Muscle of arm (tissue), 12 donors: Measurements from ENCODE around the gene BCL2. TPM values are rescaled to one million over a fixed set of nuclear protein-coding genes. Genes with fewer than 3 reads are reported as not detected.

Source experiments
- DNase-seq: peaks from one replicate; pipeline ENCODE4 v3.0.0-alpha.2; 2013
- polyA plus RNA-seq, 12 donors: library from polyadenylated mRNA; unstranded; fragments of 120-200 nt; gene quantifications; one replicate each; pipeline ENCODE4 v1.2.1, GENCODE V29; 2013; ENCODE audit not compliant: insufficient read length in 12 of 12

The BCL2 gene
- polyA plus RNA-seq, 12 donors = 14.8 to 40.8 (median 19.9) TPM; not detected in 1

DNA sequence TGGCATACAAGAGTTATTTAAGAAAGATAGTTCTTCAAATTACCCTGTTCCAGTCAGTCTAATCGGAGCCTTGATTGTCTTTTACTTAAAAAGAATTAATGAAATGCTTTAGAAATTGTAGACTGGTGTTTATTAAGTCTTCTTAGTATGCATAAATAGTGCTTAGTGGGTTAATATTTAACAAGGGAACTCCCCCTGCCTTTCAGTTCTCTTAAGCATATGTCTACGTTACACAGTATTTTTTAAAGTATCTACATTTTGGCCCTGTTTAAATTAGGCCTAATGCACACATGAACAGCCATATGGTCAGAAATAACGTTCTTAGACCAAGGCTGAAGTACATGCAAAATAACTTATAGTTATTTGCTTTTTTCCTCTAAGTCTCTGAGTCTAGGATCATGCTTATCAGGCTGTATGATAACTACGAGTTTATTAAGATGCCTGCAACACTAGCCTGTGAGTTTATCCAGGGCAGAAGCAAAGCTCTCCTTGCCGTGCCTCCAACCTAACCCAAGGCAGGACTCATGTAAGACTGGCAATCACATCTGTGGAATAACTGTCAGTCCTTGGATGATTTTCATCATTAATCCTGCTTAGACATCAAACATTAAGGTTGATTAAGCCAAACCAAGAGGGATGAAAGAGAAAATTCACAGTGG, 6.7 kb downstream of the BCL2 start:
- no peak for DNase-seq

DNA sequence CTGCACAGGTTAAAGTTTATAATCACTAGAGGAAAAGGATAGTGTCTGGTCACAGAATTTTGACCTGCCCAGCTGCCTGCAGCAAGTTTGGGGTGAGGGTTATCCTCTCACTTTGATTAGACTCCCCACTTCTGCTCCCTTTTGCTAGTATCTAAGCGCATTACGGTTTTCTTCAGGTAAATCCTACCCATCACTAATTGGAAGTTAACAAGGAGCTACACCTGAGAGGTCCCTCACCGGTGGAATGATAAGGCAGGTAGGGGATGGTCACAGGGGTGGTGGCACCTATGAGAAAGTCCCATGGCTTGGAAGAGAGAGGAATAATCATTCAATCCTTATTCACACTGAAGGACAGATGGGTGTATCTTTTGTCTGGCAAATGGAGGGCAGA, 7.6 kb downstream of the BCL2 start:
- no peak for DNase-seq

DNA sequence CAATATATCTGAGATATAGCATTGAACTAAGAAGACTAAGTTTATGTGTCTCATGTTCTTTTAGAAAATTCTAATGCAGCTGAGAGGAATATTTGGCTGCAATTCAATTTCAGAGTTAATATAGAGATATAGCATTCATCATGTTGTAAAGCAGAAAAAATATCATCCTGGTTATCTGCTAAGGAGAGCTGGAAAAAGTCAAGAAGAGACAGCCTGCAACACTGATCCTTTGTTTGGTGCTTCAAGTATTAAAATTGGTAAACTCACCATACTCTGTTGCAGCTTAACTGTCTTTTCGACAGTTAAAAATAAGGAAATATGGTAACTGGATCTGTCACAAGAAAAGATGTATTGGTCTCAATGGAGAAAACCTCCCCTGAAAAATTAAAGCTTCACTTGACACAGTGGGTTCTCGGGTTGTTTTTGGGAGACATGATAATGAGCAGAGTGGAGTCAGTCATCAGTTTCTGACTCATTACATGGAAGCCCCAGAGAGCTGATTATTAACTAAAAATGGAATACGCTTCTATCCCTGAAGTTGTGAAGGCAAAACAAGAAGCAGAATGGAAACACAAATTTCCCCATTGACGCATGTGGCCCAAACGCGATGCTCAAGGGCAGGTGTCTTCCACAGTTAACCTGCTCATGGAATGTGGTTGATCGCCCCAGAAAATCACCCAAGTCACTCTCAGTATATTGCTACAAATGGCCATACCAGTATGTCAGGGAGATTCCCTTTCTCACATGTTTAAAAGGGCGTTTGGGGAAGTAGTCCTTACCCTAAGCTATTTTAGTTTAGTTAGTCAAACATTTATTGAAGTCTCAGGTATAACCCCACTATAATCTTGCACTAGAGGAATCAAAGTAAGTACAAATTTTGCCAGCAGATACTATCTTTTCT, 8.2 kb downstream of the BCL2 start:
- DNase-seq = no peak

DNA sequence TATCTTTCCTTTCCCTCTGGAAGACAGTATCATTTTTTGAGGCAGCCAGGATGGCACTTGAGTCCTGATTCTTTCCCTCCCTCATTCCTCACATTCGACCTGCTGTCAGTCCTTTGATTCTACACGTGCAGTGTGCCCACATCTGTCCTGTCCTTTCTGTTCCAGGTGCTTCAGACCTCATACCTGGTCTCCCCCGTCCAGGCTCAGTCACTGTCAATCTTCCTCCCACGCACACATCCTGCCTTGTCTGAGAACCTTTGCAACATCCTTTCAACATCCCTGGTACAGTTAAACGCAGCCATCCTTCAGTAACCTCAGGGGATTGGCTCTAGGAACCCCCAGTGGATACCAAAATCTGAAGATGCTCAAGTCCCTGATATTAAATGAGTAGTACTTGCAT, 10.1 kb downstream of the BCL2 start:
- DNase-seq = no peak

DNA sequence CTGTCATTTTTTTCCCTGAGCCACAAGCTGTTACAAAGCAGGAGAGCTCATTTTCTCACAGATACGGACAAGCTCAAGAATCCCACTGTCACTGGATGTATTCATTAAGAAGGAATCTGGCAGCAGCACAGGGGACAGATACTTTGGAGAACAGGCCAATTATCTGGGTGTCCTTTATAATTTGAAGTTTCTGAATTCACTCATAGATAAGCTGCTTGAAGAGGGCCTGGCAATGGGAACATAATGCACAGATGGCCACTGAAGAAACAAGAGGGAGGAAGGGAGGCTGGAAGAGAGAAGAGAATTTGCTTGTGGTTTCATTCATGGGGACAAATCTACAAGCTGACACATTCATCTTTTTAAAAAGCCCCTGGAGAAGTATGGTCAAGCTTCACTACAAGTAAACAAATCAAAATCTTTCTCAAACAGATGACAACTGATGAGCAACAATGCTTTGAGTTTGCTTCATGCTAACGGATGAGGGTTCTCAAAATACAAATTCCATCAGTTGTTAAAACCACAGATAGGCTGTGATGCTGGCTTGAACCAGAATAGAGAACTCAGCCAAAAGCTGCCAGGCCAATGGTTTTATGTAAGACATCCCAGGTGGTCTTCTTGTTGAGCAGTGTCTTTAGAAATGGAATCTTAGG, 11.9 kb downstream of the BCL2 start:
- DNase-seq = no peak

DNA sequence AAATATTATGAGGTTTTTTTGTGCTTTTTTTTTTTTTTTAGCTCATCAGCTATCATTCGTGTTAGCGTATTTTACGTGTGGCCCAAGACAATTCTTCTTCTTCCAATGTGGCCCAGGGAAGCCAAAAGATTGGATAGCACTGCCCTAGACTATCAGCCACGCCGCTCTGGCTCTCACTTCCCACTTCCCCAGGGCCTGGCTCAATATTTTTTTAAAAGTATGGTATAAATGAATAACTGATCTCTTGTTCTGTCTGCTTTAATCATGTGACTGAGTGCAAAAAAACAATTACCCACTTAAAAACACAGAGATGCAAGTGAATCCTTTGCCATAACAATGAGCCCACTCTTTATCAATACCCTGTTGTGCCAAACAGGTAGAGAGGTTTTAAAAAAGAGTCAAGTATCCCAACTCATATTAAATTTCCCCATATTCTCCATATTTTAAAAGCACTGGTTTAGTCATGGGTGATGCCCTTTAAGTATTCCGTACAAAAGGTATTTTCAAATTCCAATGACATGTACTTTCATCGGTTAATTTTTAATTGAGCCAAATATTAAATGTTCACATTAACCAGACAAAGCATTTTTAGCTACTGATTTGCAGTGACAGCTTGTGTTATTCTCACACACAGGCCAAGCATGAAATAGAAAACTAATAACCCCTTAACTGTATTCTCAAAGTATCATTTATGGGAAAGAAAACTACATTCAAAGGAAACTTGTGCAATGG, 12.6 kb downstream of the BCL2 start:
- DNase-seq = no peak

DNA sequence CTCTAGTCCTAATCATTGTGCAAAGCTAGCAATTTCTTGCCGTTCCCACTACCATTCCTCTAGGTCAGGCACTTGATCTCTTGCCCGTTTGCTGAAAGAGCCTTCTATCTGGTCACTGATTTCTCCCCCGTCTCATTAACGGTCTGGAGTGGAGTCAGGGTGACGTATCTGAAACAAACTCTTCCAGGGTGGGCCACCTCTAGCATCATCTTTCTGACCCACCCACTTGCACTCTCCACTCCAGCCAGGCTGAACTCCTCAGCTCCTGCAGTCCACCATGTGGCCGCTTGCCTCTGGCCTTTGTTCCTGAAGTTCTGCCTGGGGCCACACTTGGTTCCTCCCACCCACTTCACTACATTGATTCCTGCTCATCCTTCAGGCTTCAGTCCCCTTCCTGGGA, 13.3 kb downstream of the BCL2 start:
- DNase-seq = no peak

DNA sequence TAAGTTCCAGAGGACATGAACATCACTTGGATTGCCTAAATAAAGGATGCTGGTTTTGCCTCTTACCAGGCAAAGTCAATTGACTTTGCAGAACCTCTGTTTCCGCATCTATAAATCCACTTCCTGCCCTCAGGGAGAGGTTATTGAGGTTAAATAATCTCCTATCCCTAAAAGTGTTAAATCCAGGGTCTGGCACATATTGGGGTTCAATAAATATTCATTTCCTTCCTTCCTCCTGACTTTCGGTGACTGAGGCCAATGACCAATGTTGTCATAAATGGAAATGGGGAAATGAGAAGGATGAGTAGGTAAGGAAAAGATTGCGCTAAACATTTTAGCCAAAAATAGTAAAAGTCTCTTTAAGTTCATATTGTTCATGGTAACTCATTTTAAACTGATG, 16.0 kb downstream of the BCL2 start:
- no peak for DNase-seq

DNA sequence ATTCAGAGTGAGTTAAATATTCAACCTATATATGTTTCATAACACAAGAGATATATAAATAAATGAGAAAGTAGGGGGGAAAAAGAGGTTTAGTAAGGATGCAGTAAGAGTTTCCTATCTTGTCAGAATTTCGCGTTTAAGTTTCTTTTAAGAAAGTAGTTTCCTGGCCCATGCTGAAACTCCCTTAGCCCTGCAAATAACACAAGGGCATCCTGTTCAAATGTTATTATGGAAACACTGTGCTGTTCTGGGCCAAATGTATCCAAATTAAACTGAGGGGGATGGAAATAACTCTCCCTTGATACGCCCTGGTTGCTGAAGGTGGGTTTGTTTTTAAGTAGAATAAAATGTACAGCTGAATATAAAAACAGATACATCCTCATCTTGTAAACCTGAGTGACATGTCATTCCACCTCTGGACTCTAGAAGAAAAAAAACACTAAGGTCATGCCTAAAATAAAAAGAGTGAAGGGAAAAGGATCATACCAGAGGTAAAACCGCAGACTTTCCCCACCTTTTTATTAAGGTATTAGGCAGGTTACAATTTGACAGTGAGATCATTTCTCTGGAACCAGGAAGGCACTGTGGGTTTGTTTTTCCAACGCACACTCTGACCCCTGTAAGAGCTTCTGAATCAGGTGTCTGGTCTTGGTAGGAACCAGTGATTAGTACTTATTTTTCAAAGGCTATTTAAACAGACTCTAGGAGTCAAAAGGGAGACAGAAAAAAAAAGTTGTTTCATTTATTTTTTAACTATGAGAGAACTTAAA, 16.7 kb downstream of the BCL2 start:
- no peak for DNase-seq

DNA sequence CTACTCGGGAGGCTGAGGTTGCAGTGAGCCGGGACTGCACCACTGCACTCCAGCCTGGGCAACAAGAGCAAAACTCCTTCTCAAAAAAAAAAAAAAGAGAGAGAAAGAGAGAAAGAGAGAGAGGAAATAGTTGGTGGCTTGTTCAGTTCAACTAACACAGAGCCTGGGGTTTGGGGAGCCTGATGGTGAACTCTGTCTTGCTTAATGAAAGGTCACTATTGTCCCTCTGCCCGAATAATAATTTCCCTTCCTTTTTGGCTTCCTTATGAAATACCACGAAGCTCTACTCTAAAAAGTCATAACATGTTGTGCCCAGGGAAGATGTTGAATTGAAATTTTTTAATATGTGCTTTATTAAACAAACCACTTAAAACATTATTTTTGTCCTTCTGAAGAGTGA, 17.3 kb downstream of the BCL2 start:
- no peak for DNase-seq

DNA sequence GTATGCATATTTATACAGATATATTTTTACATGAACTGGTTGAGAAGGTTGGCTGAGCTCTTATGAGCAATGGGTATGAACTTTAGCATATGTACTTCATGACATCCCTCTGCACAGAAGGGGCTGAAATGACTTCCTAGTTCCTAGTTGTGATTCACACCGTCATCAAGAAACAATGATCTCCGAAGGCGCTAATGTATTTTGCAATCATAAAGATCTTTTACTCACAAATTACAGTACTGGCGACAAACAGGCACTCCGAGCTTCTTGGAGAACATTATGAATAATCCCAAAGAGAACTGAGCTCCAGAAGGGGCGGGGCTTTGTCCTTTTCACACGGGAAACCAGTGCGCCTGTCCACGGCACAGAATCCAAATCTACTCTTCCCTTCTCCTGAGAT, 18.1 kb downstream of the BCL2 start:
- no peak for DNase-seq

DNA sequence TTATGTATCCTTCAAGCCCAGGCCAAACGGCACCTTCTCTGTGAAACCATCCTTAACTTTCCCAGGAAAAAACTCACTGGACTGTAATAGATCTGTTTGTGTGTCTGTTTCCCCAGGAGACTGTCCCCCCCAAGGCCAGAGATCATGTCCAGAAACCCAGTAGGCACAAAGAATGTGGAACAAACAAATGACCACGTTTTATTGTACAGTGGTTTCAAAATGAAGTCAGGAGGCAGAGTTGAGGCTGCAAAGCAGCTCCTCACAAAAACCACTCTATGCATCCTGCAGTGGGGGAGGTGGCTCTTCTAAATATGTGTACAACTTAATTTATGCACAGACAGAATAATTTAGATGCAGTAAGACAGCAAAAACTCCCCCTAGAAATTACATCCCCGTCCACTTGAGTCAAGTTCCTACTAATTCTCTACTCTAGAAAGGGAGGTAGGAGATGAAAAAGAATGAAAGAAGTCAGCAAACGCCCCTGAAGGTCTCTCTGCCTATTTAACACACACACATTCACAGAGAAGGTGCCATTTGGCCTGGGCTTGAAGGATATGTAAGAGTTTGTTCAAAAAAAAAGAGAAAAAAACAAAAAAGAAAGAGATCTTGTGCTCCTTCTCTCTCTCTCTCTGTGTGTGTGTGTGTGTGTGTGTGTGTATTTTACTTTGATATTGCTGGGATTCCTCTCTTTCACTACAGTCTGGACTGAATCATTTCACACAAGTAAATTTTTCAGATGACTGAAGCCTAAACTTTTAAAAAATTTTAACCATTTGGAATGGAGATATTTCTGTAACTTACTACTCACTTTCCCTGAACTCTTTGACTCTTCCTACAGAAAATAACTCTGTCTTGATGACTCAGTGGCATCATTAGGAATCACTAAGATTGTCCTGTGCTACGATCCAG, 19.5 kb downstream of the BCL2 start:
- no peak for DNase-seq

DNA sequence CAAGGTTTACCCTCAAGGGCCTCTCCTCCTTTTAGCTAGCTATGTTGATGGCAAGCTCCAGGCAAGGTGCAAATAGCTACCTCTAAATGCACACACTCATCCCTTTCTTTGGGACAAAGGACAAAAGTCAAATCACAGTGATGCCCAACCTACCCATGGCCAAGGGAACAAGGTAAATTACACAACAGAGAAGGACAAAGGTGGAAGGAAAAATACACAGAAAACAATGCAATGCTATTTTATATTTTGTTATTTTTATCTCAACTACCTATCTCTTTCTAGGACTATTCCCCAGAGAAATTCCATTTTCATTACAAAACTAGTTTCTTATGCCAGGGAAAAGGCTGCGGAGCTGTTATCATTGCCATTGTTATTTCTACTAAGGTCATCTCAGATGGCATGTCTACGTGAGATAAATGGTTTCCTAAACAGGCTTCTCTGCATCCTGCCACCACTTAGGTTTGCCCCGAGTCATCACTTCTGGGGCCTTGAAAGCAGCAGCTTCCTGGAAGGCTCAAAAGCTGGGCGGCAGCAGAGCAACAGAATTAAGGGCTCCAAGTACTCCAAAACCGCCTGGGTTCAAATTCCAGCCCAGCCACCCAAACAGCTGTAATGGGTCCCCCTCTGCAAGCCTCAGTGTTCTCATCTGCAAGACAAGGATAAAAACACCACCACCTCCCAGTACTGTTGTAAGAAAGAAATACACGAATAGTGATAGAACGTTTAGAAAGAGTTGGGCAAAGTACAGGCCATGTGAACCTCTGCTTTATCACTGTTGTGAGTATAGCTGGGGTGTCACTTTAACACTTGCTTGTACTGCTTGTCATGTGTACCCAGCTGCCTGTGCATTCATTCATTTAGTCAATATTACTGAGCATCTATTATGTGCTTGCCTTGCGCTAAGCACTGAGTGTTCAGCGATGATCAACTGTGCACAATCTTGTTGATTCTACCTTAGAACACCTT, 20.9 kb downstream of the BCL2 start:
- no peak for DNase-seq

DNA sequence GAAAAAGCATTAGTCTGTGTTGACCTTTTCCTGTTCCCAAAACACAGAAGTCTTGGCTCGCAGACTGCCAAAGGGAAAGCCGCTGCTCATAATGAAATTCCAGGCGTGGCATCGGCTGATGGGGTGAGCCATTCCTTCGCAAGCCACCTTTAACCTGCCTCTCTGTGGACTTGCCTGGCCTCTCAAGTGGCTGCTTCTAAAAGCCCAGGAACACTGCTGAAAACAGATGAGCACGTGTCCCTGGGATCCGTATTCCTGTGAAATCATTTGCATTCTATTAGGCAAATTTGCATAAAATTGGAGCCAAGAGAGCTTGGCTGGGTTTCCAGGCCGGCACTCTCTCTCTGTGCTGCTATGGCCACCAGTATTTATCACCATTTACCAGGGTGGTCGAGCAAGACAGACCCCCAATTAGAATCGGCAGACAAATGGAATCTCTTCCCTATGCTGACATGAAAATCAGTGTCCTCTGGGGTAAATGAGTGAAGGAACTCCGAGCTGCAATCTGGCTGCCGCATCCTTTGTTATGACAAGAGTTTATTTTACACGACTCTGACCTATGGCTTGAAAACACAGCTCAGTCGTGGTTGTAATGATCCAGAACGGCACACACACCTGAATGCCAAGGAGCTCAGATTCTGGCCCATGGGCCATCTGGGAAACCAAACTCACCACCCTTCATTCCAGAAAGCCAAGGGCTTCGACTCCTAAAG, 21.7 kb downstream of the BCL2 start:
- no peak for DNase-seq

DNA sequence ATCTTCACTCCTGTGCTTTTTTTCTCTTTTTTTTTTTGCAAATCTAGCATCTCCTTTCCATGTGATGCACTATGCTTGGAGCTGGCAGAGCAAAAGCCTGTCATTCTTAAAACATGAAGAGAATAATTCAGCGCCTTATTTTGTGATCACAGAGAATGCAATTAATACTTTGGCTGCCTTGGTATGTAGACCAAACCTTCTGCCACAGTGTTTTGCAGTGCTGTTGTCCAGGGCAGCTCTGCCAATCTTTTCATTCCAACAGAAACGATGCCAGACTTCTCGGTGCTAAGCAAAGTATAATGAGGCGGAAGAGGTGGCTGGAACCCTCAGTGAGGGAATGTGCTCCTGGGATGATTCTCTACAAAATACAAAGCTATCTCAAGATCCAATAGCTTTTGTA, 25.6 kb downstream of the BCL2 start:
- DNase-seq = no peak

DNA sequence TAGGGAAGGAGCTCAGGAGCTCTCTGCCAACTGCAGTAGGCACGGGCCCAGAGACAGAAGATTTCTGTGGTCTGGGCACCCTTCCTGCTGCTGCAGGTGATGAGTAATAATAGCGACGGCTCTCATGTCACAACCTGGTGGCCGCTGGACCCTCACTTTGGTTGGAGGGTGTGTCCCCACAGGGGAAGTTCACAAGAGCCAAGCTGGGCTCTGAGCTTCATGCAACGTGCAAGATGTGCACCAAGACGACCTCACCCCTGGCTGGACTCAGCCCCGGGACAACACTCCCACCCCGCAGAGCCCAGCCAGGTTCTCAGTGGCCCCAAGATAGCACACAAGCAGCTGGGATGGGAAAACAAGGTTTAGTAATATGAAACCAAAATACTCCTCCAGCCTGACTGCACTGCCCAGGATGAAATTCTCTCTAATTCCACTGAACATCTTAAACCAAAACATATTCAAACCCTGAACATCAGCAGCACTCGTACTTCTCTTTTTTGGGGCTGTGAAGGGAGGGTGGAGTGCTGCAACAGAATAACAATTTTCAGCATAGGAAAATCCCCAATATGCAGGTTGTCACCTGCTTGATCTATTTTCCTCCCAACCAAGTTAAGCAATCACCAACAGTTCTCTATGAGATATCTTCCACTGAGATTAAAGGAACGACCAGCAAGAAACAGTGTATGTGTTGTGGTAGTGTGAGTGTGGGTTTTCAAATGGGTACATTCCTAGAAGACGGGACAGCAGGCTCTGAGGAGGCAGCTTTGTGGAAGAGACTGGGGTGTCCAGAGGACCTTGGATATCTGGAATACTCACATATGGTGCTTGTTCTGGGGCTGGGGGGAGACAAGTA, 26.5 kb downstream of the BCL2 start:
- no peak for DNase-seq

DNA sequence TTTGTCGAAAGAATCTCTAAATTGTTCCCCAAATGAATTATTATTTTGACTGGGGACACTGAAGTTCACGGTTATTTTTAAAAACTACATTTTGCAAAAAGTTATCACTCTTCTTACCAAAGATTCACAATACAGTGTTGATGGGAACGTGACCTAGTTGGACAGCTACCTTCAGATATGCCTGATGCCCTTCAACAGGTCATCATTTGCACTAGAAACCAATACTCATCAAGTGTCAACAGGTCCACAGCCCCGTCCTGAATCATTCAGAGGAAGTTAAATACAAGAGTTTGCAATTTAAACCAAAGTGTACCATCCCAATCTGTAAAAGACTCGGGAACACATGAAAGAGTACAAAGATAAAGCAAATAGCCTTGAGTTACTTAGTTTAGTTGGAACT, 28.3 kb downstream of the BCL2 start:
- no peak for DNase-seq

DNA sequence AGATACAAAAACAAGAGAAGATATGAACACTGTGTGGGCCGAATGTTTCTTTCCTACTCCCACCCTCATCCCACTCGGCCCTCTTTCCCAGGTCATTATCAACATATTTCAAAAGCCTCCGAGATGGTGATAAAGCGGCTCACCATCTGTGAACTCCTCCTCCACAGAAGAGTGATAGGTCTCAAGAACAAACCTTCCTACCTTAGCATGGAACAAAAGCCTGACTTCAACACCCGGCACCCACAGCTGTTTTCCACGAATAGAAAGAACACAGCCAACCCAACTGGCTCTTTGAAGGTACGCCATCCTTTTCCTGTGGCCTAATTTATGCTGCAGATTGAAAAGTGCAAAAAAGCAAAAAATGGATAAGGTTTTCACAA, 28.8 kb downstream of the BCL2 start:
- no peak for DNase-seq
